GM19351 (cell line): ENCODE measurements around the gene RTEL1.
"Not testable (repeated sequence)": the region's sequence is repeated elsewhere in the genome, so short reads cannot be mapped to it uniquely, and the experiment has no call there.

Source experiments
- ATAC-seq: cut with Tn5 transposase; IDR thresholded peaks from one replicate; pipeline ENCODE4 v1.9.1; 2021; ENCODE audit warnings: mild to moderate bottlenecking, moderate library complexity; ENCODE audit not compliant: unreplicated experiment

The RTEL1 gene

DNA sequence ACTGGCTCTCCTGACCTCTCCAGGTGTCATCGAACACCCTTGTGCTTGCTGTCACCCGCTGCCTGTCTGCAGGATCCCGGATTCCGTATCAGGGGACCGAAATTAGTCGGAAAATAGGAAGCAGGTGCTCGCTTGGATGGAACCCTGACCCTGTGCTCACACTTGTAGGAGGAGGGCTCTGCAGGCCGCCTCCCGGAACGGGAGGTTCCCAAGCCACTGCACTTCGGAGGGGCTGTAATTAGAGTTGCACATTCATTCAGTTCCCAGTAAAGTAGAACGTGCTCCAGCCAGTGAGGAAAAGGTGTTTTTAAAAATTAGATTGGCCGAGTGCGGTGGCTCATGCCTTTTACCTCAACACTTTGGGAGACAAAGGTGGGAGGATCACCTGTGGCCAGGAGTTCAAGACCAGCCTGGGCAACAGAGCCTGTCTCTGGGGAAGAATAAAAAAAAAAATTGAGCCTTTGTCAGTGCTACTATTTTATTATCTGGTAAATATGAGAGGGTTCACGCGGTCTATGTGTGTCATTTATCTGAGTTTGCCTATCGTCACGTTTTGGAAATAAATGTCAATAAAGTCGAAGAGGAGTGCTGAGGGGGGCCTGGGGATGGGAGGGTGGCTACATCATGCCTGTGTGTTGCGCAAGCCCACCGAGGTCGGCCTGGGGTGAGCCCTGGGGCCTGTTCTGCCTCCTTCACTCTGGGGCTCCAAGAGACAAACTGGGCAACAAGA, 29.7 kb upstream of the RTEL1 start:
- ATAC-seq = no peak

DNA sequence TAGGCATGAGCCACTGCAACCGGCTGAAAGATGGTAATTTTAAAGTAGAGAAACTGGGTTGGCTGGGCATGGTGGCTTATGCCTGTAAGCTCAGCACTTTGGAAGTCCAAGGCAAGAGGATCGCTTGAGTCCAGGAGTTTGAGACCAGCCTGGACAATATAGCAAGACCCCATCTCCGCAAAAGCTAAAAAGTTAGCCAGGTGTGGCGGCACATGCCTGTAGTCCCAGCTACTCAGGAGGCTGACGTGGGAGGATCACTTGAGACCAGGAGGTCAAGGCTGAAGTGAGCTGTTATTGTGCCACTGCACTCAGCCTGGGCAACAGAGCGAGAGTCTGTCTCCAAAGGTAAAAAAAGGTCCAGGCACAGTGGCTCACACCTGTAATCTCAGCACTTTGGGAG, 27.2 kb upstream of the RTEL1 start:
- ATAC-seq = not testable (repeated sequence)

- not testable (repeated sequence) for ATAC-seq
Measured at GRCh38 chr20:63631426-63631825, 26.7 kb upstream of the RTEL1 start.

GRCh38 chr20:63633732-63634131, 24.4 kb upstream of the RTEL1 start:
- no peak for ATAC-seq

DNA sequence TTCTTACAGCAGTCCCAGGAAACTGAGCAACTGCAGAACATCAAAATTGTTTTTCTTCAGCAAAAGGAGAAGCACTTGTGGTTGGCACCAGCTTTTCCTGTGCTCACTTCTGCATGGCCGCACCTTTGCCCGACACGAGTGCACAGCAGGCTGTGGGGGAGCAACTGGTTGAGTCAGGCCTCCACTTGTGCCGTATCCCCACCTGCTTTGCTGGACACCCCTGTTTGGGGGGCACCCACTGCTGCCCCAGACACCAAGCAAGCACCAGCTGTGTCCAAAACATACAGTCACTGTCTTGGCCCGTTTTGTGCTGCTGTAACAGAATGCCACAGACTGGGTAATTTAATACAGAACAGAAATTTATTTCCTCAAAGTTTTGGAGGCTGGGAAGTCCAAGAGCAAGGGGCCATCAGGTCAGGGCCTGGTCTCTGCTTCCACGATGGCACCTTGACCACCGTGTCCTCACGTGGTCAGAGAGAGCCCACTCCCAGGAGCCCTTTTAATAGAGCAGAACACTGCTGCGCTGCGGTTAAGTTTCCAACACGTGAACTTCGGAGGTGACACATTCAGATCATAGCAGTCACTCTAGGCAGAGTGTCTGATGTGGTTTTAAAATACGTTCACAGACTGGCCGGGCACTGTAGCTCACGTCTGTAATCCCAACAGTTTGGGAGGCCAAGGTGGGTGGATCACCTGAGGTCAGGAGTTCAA, 22.5 kb upstream of the RTEL1 start:
- ATAC-seq = peak; percentile 65

- no peak for ATAC-seq
Measured at GRCh38 chr20:63636752-63637628, 21.1 kb upstream of the RTEL1 start.

DNA sequence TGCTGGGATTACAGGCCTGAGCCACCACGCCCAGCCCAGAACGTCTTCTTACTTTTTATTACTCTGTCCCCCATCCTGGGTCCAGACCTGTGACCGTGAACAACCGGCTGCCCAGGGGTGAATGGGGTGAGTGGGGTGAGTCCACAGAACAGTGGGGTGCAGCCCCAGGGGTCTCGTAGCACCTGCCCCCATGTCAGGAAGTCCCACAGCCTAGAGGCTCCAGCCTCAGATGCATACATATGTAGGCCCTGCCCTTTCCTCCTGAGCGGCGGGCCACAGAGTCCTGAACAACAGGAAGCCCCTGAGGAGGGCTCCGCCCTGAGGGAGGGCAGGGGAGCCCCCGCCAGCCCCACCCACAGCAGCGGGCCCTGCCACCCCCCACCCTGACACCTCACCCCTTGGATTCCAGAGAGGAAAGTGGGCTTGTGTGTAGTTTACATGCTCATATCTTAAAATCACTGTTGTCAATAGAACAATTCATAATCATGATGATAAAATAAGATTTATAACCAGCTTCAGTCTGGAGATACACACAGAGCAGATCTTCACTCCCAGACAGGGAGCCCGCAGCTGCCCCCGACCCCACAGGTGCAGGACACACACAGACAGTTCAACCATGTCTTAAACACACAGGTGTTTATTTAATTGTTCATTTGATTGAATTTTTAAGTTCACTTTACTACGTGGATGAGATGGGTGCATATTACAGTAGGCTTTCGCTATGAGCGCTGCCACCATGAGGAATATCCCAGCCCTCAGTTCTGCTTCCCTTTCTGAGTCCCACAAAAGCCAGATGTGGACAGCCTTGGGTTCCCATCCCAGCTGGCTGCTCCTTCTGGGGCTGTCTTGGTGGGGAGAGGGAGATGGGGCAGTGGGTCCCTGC, 18.8 kb upstream of the RTEL1 start:
- ATAC-seq = no peak

- no peak for ATAC-seq
Measured at GRCh38 chr20:63640086-63640485, 18.0 kb upstream of the RTEL1 start.

DNA sequence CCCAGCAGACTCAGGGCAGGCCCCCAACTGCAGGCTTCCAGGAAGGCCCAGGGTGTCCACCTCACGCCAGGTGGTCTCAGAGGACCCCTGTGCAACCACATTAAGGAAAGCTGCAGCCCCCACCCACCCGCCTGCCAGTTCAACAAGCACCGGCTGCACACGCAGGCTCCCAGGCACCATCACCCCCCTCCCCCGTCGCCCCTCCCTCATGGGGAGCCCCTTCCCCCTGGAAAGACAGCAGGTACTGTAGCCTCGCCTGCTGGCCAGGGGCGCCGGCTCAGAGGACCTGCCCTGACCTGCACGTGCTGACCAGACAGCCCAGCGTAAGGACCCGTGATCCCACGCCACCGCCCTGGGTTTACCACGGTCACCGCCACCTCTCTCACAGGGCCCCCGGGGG, 17.4 kb upstream of the RTEL1 start:
- ATAC-seq = not testable (repeated sequence)

GRCh38 chr20:63641146-63641791, 16.8 kb upstream of the RTEL1 start:
- peak; percentile 21 for ATAC-seq

- peak; percentile 74 for ATAC-seq
Measured at GRCh38 chr20:63641792-63642523, 16.2 kb upstream of the RTEL1 start.

- peak; percentile 7 for ATAC-seq
Measured at GRCh38 chr20:63642527-63643247, 15.4 kb upstream of the RTEL1 start.

- ATAC-seq = no peak
Measured at GRCh38 chr20:63643499-63643898, 14.6 kb upstream of the RTEL1 start.

- ATAC-seq = no peak
Measured at GRCh38 chr20:63643946-63644345, 14.2 kb upstream of the RTEL1 start.

DNA sequence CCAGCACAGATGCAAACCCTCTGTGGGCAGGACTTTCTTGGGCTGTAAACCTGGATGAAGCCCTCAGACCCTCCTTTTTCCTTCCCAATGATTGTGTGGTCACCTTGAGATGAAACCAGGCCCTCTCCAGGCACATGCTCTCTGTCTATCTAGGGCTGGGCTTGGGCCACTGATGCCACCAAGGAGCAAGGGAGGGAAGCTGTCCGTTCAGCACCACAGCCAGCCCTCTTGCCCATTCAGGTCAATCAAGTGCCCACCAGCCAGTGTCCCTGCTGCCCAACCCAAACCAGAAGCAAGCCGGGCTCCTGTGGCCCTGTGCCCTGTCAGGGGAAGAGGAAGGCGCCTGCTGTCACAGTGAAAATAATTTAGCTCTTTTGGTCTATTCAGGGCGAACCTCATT, 12.9 kb upstream of the RTEL1 start:
- ATAC-seq = no peak

- ATAC-seq = no peak
Measured at GRCh38 chr20:63648190-63648589, 9.9 kb upstream of the RTEL1 start.

- no peak for ATAC-seq
Measured at GRCh38 chr20:63648895-63649589, 9.1 kb upstream of the RTEL1 start.

- ATAC-seq = not testable (repeated sequence)
Measured at GRCh38 chr20:63650486-63650885, 7.6 kb upstream of the RTEL1 start.
